ENCODE results near the gene GPR183. TPM values are rescaled to one million over a fixed set of nuclear protein-coding genes. Genes with fewer than 3 reads are reported as not detected.
A peak's percentile ranks its signal among the peaks of the same experiment; 100 is the strongest.

Gene GPR183
- total RNA-seq, 3 donors from 2014 or later = 1.6 to 15.3 (median 5.0) TPM

DNA sequence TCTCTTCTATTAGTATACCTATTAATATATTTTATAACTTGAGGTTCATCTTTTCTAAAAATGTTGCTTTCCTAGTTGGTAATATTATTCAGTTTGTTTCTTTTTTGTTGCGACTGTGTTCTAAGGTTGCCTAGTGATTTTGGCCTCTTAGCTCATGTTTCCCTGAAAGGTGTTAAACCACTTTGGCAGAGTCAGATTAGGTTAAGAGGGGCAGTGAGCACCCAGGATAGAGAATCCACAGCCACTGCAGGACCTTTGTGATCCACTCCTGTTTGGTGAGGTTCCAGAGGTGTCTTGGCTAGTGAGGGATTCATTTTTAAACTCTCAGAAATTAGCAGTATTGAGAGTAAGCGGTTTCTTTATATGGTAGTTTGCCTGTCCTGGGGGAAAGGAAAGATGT is 34.1 kb downstream of the GPR183 start:
- Histone ChIP-seq H3K36me3 (ENCODE audit: low read depth) (no peaks in the 10 kb centered on the region), H3K4me1 (ENCODE audit: low read depth) (no peaks in the 10 kb centered on the region), H3K9me3 (no peaks in the 10 kb centered on the region), H3K4me3 (no peak overlapping the region)
- intact Hi-C loops (cut with DNase I, micrococcal nuclease) = loop anchor here (5.0 to 10.0 kb wide), 2 partner anchors 162 to 164 kb away; no protein-coding TSS in a partner anchor
- DNase-seq (no peak), ATAC-seq (no peak)
- no peak for TF ChIP-seq CTCF (IDR thresholded peaks at IDR 0.05)

GRCh38 chr13:99272481-99272880 is 34.7 kb downstream of the GPR183 start:
- no peaks in the 10 kb centered on the region for H3K36me3 ChIP-seq (ENCODE audit: low read depth)
- no peak overlapping the region for H3K4me3 ChIP-seq
- TF ChIP-seq CTCF (IDR thresholded peaks at IDR 0.05) = no peak
- intact Hi-C loops (cut with DNase I, micrococcal nuclease) = loop anchor here (5.0 to 10.0 kb wide), 2 partner anchors 162 to 165 kb away; no protein-coding TSS in a partner anchor
- no peaks in the 10 kb centered on the region for H3K4me1 ChIP-seq (ENCODE audit: low read depth)
- no peaks in the 10 kb centered on the region for H3K9me3 ChIP-seq
- ATAC-seq (no peak), DNase-seq (no peak)

GRCh38 chr13:99271249-99271648 is 36.0 kb downstream of the GPR183 start:
- no peaks in the 10 kb centered on the region for H3K36me3 ChIP-seq (ENCODE audit: low read depth)
- H3K4me1 ChIP-seq (ENCODE audit: low read depth) = no peaks in the 10 kb centered on the region
- intact Hi-C loops (cut with DNase I, micrococcal nuclease) = loop anchor here (5.0 to 10.0 kb wide), 2 partner anchors 164 to 166 kb away; no protein-coding TSS in a partner anchor
- DNase-seq = no peak
- ATAC-seq = no peak
- no peaks in the 10 kb centered on the region for H3K9me3 ChIP-seq
- no peak overlapping the region for H3K4me3 ChIP-seq
- TF ChIP-seq CTCF (IDR thresholded peaks at IDR 0.05) = no peak

GRCh38 chr13:99270518-99270917 is 36.7 kb downstream of the GPR183 start:
- no peak overlapping the region for H3K4me3 ChIP-seq
- no peaks in the 10 kb centered on the region for H3K36me3 ChIP-seq (ENCODE audit: low read depth)
- H3K9me3 ChIP-seq = no peaks in the 10 kb centered on the region
- intact Hi-C loops (cut with DNase I, micrococcal nuclease) = loop anchor here (5.0 to 10.0 kb wide), 2 partner anchors 164 to 167 kb away; no protein-coding TSS in a partner anchor
- no peak for TF ChIP-seq CTCF (IDR thresholded peaks at IDR 0.05)
- no peaks in the 10 kb centered on the region for H3K4me1 ChIP-seq (ENCODE audit: low read depth)
- DNase-seq = no peak
- no peak for ATAC-seq

- no peaks in the 10 kb centered on the region for H3K36me3 ChIP-seq (ENCODE audit: low read depth)
- DNase-seq = peak in 1 of 3 donors; percentile 27
- H3K4me1 ChIP-seq (ENCODE audit: low read depth) = no peaks in the 10 kb centered on the region
- TF ChIP-seq CTCF (IDR thresholded peaks at IDR 0.05) = no peak
- no peak overlapping the region for H3K4me3 ChIP-seq
- H3K9me3 ChIP-seq = no peaks in the 10 kb centered on the region
- intact Hi-C loops (cut with DNase I, micrococcal nuclease) = loop anchor here (5.0 to 10.0 kb wide), 3 partner anchors 92 to 168 kb away; no protein-coding TSS in a partner anchor
- ATAC-seq = peak; percentile 77
Observed at GRCh38 chr13:99269627-99270241, 37.5 kb downstream of the GPR183 start.
